ENCODE measurements around the gene KLF7.

Gene KLF7

DNA sequence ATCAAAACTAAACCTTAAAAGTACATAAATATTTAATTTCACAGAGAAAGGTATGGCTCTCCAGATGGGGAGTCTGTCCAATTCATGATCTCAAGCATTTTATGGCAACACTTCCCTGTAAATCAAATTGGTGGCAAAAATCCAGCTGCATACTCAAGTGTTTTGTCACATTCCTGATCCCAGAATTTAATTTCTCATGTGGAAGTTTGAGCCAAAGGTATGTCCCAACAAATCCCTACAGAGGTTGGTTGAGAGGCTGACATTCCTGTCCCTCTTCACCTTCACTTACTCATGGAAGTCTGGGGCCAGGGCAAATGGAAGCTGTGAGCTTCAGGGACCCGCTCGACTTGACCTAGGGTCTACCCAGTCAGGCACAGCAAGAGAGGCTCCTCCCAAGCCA lies 17.7 kb downstream of the KLF7 start:
- peak; percentile 41 for DNase-seq

DNA sequence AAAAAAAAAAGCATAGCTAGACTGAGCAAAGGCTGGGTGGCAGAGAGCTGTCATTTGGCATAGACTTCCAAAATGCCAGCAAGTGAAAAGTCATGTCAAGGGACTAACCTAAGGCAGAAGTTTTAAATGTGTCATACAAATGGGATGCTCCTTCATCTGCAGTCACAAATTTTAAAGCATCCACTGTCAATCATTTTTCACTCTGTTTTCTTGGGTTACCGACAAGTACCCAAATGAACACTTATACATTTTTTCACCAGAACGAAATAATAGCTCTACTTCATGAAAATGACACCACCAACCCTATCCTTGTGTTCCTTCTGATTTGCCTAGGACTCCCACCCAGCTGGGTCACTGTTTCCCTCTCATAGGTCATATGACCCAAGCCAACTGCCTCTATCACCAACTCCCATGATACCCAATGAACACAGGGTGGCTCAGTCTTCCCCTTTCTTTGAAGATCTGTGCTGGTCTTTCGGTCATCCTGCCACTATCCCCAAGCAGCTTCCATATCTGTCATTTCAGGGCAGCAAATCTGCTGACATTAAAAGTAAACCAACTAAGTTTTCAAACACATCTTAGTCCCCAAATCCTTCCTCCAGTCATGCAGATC lies 21.5 kb downstream of the KLF7 start:
- DNase-seq, result peak; percentile 95

DNA sequence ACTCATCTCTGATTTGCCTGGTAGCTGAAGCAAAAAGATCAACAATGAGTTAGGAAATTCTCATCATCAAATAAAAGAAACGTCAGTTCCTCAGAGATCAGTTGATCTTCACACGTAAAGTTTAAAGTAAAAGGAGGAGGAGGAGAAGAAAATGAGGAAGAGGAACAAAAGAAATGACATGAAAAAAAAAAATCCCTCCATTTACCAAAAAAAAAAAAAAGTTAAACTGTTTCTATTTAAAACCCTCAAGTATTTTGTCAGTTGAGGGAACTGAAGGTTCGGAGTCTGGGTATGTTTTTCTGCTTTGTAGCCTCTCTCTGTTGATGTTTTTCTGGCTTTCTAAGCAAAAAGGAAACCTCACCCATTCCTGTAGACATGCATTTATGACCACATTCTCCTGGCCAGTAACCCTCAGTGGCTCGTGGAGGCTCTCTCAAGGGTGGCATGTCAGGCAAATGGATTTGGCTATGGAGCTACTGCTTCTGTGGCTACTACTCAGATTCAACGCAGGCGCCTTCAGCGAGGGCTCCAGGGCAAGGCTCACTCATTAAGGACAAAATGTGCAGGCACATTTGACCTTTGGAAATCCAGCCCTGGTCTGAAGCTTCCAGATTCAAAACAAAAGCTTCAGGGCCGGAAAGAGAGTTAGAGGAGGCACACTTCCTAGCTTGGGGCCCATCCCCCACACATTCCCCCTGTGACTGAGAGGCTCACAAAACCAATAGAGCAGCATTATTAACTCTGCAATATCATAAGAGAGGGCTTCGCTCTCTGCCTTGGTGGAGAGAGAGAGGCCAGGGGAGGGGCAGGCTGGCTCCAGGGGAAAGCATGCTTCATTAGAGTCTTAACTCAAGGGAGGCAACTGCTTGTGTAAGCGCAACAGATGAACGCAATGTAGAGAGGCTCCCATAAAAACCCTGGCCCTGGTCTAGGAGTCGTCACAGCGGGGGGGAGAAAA lies 22.3 kb downstream of the KLF7 start:
- peak; percentile 95 for DNase-seq

GRCh38 chr2:207142461-207142860 lies 23.3 kb downstream of the KLF7 start:
- peak; percentile 34 for DNase-seq

DNA sequence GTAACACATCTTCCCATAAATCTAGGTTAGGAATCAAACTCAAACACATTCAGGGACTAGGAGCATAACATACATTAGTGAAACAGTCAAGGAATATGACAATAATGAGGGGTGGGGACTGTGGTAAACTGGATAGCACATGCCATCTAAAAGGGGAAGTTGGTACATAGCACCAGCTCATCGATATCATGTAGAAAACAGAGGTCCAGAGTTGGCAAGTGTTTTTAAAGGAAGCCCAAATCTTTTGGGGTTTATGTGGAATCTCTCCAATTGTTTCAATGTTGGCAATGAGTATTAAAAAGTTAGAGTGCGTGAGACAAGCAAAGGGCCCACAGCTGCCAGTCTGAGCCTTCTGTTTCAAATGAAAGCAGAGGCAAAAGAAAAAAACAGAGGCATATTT lies 24.4 kb downstream of the KLF7 start:
- DNase-seq, result no peak

GRCh38 chr2:207140265-207140664 lies 25.5 kb downstream of the KLF7 start:
- no peak for DNase-seq

DNA sequence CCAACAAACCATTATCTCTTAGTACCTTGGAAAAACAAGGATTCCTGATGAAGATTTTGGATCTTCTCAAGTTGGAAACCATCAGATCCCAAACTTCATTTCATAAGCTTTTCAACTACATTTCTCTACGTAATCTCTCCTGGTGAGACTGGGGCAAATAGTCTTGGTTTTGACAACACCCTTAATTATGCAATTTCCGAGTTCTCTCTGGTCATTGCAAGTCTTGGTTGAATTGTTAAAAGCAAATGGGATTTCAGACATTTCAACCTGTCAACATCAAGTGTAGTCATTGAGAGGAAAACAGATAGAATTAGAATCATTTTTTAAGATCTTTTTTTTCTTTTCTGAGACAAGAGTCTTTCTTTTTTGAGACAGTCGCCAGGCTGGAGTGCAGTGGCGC lies 26.2 kb downstream of the KLF7 start:
- DNase-seq, result no peak

- DNase-seq, result no peak
Observed at GRCh38 chr2:207138627-207139297, 27.0 kb downstream of the KLF7 start.

DNA sequence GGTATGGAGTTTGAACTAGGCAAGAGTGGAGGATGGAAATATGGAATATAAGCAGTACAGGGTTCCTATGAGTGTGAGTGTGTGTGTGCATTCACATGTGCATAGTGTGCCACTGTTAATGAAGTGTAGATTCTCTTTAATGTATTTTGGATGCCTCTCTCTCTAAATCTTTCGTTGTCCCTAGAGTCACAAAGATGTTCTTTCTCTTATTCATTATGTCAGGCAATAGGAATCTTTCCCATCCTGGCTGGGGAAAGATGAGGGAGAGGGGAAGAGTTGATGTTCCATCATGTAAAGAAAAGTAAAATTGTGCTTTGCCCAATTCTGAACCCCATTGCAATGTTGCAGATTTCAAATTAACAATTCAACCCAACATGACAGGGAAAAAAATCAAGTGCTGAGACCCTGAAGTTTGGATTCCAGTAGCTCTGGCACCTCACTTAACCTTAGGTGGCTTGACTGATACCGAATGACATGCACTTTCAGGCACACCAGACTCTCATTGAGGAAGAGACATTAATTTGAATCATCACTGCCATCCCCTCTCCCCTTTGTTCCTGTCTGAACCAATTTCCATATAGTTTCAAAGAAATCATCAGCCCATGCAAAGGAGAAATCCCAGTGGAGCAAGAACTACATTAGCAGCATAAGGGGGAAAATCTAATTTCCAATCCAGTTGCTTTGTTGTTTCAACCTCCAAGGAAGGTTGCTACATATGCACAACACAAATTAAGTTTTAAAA lies 28.0 kb downstream of the KLF7 start:
- no peak for DNase-seq

DNA sequence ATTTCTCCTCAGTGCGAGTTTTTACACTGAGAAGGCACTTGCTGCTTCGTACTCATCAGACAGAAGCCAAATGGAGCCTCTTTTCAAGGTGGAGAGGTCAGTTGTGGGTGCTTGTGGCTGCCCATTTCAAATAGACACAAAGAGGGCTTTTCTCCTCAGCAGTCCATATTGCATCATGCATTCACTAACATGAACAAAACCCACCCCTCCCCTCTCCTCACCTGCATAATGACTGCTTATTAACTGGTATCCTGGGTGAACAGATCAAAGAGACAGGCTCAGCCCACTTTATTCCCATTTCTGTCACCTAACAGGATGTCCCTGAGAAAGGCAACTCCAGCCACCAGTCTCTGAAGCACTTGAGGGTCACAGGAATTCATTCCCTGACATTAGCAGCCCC lies 28.9 kb downstream of the KLF7 start:
- DNase-seq, result peak; percentile 31

DNA sequence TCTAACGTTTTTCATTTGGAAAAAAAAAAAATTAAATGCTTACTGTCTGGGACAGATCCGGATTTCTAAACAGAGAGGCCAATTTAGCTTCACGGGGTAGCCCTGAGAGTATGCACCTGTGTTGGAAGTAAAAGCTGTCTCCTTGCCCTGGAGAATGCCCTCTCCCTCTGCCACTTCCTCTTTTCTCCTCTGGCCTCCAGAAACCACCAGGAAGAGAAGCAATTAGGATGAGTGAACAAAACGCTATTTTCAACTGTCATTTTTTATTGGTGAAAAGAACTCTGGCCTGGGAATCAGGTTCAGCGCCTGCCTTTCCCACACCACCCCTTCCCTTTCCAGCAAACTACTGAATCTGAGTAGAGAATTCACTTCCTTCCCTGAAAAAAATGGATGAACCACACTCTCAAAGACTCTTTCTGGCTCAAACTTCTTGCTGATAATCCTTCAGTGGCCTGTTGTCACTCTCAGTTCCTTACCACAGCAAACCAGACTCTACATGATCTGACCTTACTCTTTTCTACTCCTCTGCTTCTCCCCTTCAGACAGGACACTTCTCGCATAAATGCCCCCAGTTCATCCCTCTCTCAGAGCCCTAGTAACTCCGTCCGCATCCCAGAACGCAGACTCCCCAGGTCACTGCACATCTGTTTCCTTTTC lies 29.8 kb downstream of the KLF7 start:
- no peak for DNase-seq

GRCh38 chr2:207135340-207135739 lies 30.4 kb downstream of the KLF7 start:
- DNase-seq, result no peak

GRCh38 chr2:207133820-207134519 lies 31.8 kb downstream of the KLF7 start:
- peak; percentile 97 for DNase-seq

DNA sequence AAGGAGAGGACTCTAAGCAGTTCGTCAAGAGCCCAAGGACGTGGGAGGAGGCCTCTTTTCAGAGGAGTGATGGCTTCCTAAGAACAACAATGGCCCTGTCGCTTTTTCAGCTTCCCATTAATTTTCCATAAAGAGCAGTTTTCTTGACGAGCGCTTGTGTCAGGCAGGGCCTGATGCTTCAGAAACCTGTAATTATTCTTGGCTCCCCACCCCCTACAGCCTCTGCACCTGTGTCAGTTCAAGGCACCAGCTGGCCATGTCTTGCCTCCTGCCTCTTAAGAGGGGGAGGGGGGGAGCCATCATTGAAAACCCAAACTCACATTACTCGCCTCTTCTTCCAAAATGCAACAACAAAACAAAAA lies 32.3 kb downstream of the KLF7 start:
- peak; percentile 97 for DNase-seq

- peak; percentile 17 for DNase-seq
Observed at GRCh38 chr2:207132019-207132418, 33.7 kb downstream of the KLF7 start.

DNA sequence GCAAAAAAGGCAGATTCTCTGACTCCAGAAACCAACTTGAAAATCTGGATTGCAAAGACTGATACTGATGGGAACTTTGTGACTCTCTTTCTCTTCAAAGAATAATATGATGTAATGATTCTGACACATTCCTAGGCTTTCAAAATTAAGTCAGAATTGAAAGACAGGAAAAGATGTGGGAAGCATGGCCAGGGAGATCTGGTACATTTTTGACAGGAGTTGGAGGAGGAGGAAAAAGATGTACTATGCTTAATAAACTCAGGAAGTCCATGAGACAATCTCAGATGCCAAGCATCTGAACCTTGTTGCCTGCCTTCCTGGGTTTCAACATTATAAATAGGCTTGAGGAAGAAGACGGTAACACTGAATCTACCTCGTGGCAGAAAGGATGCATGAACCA lies 34.2 kb downstream of the KLF7 start:
- DNase-seq, result no peak

DNA sequence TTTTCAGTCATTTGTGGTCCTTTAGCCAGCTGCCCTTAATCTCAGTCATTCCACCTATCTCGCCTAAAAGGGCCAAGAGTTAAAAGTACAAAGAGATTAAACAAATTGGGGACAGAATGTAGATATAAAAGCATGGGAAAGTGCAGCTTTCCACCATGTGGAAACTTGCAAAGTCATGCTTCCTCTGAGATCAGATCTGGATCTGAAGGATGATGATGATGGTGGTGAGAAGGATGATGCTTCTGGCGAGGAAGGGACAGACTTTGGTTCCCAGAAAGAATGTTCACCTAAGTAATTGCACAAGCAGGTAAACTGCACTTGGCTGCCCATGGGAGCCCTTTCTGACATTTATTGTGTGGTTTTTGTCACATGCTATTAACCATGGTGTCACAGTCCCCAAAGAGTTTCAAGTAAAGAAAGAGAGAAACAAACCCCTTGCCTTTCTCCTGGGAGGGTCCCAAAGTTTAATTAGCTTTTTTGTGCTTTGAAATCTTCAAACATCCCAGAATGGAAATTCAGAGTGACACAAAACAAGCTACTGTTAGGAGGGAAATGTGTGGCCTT lies 34.7 kb downstream of the KLF7 start:
- DNase-seq, result no peak

DNA sequence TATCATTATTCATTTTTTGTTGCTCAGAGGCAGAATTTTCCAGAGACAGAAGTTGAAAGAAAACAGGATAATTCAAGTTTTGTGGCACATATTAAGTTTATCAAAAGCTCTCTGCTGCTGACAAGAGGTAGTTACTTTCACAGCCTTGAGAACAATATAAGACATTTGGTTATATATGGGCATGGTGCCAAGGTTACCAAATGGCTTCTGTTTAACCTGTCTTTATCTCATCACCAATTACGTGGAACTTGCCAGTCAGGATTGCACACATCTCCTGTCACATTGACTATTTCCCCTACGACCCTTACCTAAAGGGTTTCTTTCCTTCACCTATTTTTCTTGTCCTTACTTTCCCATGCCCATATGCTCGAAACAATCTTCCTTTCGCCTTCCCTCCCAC lies 35.9 kb downstream of the KLF7 start:
- no peak for DNase-seq

- no peak for DNase-seq
Observed at GRCh38 chr2:207128867-207129266, 36.9 kb downstream of the KLF7 start.

GRCh38 chr2:207126724-207127308 lies 38.9 kb downstream of the KLF7 start:
- DNase-seq, result no peak

- DNase-seq, result no peak
Observed at GRCh38 chr2:207123776-207124391, 41.9 kb downstream of the KLF7 start.

Measured in DMS79 treated with DMSO at 0.1 percent for 48 hours (cell line).